ENCODE data around the gene CENPK.

DNA sequence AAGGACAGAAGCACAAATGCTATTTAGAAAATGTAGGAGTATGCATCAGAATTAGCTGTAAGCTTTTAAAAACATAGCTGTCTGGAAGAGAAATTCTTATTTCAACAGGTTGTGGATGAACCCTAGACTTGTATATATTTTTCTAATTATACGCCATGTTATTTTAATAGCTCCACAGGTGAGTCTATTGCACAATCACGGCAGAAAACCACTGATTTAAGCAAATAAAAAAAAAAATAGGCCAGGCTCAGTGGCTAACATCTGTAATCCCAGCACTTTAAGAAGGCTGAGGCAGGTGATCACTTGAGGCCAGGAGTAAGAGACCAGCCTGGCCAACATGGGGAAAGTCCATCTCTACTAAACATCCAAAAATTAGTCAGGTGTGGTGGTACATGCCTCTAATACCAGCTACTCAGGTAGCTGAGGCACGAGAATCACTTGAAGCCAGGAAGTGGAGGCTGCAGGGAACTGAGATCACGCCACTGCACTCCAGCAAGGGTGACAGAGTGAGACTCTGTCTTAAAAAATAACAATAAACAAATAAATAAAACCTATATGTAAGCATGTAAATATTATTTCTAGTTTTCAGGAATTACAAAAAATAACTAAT is 49.4 kb upstream of the CENPK start:
- TF ChIP-seq, protein P1, sequence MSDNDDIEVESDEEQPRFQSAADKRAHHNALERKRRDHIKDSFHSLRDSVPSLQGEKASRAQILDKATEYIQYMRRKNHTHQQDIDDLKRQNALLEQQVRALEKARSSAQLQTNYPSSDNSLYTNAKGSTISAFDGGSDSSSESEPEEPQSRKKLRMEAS (IDR thresholded peaks at IDR 0.05): no peak
- TF ChIP-seq EP300 (IDR thresholded peaks at IDR 0.05; ENCODE audit: borderline replicate concordance): no peak

Measured in Ishikawa (cell line).